NCI-H748 treated with DMSO at 0.1 percent for 48 hours (cell line): ENCODE measurements around the gene PCNX3.

Experiments
- DNase-seq: peaks from one replicate; lab custom pipeline; 2025; lab: John Stamatoyannopoulos, UW

The PCNX3 gene

DNA sequence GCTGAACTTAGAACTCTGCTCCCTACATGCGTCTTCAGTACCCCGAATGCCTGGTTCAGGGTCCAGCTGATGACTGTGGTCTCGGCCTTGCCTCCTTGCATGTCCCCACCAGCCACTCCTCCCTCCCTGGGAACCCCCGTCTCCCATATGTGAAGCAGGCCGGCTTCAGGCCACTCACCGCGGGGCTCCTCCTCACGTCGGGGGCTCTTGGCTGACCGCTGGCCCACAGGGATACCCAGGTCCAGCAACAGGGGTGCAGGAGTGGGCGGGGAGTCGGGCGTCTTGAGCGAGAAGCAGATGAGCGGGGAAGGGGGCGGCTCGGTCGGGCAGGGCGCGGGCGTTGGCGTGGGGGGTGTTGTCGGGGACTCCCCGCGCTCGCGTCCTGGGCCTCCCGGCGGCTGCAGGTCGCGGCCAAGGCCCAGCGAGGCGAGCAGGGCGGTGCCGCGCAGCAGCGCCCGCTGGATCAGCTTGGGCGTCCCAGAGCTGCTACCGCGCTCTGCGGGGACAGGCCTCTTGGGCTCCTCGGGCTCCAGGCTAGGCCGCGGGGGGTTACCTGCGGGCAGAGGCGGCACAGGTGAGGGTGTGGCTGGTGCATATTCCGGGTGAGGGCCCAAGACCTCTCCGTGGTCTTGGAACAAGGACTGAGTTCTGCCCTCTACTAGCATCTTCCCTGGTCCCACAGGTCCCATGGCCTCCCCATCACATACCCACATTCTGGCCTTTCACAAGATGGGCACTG lies 16.2 kb upstream of the PCNX3 start:
- no peak for DNase-seq

DNA sequence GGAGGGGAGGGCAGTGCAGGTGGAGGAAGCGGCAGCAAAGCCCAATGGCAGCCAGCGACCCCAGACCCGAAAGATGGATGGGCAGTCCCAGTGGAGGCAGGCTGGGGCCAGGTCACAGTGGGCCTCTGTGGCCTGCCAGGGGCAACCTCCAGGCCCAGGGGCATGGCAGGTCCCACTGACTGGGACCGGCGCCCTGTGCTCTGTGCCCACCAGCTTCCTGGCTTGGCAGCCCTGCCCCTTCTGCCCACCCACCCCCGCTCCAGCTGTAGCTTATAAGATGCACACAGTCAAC lies 15.7 kb upstream of the PCNX3 start:
- no peak for DNase-seq

DNA sequence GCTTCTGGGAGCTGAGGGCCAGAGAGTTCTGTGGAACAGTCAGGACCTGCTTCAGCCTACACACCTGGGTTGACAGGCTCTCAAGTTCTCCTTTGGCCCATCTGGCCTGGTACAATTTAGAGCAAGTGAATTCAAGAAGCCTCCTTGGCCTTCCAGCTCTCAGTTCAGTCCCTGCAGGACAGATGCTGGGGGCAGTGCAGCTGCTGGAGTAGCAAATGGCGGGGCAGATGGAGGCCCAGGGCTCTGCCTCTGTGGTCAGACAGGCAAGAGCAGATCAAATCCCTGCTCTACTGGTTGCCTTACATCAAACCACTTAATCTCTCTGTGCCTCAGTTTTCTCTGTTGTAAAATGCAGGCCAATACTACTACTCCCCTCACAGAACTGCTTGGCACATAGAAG lies 11.3 kb upstream of the PCNX3 start:
- DNase-seq, result no peak

DNA sequence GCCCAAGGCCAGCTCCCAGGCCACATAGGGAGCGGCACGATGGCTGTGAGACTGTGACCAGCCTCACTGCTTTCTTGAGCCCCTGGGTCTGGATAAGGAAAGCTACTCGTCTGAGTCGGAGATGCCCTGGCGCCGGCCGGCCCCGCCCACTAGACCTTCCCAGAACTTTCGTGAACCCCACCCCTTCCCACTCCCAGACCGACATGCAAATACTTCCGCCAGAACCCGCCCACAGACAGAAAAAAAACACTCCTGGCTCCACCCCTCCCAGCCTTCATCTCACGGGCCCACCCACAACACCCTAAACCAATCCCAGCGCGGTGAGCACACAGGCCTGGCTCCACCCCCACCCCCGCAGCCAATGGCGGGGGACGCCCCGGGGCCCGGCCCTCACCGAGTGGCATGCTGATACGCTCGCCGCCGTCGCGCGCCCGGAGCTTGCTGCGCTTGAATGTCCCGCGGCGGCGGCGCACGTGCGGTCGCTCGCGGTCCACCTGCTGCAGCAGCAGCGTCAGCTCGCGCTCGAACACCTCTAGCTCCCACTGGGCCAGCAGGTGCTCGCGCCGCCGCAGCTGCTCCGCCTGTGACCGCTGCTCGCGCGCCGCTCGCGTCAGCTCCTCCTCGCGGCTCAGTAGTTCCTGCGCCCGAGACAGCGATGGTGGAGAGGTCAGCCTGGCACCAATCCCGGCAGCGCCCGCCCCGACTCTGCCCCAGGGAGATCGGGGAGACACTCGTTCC lies 8.5 kb upstream of the PCNX3 start:
- DNase-seq, result peak; percentile 35

DNA sequence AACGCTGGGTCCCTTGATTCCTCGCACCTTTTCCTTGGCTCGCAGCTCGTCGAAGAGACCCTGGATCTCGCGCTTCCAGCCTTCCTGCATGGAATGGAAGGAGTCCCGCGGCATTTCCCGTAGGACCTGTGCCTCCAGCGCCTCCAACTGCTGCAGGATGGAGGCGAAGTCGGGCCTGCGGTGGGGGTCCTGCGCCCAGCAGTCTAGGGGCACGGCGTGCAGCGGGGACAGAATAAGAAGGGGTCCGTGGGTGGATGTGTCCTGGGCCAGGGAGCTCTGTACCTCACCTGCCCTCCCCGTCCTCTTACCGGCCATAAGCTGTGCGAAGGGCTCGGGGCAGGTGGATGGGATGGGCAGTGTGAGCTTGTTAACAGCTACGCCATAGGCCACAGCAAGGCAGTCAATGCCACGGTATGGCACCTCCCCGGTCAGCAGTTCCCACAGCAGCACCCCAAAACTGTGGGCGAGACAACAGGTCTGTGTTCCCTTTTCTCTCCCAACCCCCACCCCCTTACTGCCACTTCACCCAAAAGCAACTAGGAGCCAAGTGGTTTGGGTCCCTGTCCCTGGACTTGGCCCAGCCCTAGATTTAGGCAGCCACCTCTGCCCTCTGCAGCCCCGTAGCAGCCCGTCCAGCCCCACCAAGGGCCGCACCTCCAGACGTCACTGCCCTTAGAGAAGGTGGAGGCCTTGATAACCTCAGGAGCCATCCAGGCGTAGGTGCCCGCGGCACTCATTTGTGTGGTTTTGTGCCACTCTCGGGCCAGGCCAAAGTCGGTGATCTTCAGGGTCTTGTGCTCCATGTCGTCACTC lies 7.8 kb upstream of the PCNX3 start:
- DNase-seq, result no peak

DNA sequence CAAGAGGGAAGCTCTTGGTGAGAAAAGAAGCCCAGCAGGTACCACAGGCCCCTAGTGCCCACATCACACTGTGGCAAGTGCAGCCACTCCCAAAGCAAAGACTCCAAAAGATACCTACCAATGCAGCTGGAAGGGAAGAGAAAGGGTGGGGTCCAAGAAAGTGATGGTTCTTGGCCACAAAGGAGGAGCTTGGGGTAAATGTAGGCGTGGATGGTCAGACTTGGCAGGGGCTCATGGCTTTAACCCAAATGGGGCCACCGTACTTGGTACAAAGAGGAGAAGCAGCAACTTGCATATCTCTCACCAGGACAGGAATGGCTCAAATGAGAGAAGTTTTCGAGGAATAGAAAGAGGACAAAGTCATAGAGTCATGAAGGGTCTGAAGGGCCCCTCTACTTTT lies 6.3 kb upstream of the PCNX3 start:
- DNase-seq, result no peak

DNA sequence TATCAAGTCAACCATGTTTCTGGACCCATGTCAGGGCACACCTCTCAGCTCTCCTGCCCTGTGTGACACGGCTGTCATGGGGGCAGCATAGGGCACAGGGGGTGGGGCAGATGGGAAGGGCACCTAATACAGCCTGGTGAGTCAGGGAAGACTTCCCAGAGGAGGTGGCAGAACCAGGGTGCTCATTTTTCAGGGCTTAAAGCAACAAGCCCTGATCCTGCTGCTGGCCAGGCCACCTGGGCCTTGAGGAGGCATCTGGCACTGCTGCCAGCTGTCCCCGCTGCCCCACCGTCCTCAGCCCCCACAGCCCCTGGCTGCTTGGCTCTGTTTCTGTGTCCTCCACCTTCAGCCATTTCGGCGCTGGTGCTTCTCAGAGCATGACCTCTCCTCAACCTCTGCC lies 5.9 kb upstream of the PCNX3 start:
- DNase-seq, result no peak

DNA sequence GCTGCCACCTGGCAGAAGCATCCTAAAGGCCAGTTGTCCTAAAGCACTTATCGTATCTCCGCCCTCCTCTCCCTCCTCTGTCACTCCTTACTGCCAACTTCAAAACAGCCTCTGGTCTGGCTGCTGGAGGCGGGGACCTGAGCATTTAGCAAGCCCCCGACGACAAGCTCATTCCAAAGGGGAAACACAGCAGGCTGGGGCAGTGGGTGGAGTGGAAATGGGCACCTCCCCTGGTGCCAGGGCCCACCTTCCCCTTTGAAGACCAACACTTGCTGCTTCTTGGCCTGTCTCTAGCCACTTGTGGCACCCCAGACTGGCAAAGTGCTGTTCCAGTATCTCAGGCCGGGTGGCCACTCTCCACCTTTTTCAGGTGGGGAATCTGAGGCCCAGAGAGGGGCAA lies 5.2 kb upstream of the PCNX3 start:
- no peak for DNase-seq

DNA sequence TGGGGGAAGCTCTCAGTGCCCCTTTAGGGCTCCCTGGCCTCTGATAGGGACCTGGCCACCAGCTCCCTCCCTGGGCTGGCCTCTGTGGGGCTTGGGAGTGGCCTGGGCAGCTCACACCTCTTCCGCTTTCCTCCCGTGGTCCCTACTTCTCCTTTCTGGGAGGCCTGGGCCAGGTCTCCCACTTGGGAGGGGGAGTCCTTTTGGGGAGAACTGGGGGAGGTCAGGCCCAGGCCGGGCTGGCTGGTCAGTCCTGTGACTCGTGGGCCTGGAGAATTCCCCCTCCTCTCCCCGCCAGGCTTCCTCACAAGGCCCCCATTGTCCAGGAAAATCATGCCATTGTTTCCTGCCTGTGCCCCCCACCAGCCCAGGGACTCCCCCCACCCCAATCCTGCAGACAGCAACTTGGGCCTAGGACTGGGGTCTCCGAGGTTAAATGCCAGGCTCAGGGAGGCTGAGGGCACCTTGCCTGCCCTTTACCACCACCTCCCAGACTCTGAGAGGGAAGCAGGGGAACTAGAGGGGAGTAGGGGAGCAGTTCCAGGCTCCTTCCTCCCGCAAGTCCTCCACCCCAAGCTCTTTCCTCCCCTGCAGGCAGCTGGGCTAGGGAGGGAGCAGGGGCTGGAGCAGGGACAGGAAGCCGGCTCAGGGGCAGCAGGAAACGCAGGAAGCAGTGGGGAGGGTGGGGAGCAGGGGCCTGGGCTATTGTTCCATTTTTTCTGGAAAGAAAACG lies 4.4 kb upstream of the PCNX3 start:
- DNase-seq, result no peak

DNA sequence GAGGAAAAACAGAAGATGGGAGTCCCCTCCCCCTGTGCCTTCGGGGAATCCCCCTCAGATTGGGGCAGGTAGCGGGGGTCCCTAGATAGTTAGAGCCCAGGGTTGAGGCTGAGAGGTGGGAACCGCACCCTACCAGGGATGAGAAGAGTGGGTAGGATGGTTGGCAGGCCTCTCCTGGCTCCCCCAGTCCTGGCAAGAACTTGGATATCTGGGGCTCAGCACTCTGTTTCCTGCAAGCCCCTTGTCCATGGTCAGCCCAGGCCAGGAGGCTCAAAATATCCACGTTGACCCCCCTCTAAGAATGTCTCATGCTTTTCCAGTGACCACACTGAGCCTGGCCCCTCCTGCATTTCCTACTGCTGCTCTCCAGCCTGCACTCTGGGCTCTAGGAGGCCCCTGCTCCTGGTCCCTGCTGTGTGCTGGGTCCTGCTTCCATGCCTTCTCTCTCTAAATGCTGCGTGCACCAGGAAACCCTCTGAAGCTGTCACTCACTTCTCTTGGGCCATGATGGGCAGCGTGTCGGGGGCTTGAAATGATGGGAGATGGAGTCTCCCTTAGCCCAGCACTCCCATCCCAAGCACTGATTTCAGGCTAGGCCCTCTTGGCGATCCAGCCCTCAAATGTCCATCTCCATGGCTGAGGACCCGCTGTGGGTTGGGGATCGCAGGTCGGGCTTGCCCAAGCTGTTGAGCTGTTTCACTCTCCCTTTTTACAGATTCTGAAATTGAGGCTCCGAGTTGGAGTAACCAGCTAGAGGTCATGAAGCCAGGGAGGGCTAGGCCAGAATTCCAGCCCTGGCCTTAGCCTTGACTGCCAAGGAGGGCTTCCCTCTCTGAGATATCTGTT lies 3.6 kb upstream of the PCNX3 start:
- DNase-seq, result no peak

DNA sequence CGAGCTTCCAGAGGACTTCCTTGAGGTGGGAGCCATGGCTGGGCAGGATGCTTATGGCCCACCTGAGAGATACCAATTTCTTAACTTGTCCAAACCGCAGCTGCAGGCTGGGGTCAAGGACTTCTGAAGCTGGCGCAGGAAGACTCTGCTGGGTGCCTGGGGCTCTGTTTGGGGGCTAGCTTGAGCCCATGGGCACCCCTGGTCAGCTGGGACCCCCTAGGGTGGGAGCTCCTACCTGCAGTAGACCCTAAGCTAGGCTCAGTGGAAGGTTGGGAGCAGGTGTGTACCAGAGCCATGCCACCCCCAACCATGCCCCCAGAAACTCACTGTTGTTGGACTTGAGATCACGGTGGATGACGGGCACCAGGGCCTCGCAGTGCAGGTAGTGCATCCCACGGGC lies 2.9 kb upstream of the PCNX3 start:
- no peak for DNase-seq

DNA sequence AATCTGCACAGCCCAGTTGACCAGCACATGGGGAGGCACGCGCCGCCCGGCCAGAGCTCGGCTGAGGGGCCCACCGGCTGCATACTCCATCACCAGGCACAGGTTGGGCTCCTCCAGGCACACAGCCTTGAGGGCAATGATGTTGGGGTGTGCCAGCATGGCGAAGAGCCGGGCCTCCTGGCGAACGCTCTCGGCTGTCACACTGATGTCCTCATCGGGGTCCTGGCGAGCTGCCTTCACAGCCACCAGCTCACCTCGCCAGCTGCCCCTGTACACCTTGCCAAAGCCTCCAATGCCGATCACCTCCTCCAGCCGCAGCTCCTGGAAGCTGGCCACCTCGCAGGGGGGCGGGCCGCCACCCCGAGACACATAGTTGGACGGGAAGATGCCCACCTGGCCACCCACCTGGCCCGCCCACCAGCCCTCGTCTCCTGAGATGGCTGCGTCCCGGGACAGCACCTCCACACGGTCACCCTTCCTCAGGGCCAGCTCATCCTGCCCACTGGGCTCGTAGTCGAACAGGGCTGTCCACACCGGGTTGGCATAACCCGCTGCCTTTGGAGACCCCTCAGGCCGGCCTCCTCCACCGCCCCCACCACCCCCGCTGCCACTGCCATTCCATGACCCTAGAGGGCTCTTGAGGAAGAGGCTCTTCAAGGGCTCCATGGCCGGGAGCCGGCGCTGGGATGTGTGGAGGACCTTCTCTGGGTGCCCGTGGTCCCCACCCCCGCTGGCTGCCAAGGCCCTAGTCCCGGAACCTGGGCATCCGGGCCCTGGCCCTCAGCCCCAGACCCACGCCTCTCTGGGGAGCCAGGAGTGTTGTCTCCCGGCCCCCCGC lies 2.3 kb upstream of the PCNX3 start:
- DNase-seq, result no peak

DNA sequence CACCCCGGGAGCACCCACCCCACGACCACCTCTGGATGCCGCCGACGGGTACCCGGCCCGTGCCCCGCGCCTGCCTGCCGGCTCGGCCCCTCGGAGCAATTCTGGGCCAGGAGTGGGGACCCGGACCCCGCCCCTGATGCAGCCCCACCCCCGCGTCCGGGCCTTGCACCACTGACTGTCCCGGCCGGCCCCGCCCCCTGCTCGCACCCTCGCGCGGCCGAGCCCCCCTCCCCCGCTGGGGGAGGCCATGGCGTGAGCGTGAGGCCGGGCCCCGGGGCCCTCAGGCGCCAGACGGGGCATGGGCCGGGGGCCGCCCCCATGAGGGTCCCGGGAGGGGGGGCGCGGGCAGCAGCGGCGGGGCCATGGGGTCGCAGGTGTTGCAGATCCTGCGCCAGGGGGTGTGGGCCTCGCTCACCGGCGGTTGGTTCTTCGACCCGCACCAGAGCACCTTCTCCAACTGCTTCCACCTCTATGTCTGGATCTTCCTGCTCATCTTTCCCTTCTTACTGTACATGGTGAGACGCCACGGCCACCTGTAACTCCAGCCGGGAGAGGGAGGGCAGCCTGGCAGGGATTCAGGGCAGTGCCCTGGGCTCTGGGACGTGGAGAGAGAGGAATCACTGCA lies 486 bp downstream of the PCNX3 start:
- DNase-seq, result no peak

DNA sequence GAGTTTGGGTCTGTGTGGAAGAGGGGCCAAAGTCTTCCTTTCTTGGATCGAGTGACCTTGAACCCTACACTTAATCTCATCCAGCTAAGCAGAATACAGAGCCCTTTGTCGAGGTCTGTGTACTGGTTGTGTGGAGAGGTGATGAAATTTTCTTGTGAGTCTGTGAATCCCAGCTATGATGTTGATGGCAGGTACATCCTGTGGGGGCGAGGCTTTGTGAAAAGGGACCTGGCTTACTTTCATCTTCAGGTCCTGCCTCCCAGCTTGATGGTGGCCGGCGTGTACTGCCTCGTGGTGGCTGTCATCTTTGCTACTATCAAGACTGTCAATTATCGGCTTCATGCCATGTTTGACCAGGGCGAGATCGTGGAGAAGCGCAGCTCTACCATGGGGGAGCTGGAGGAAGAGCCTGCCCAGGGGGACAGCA lies 1.0 kb downstream of the PCNX3 start:
- no peak for DNase-seq

DNA sequence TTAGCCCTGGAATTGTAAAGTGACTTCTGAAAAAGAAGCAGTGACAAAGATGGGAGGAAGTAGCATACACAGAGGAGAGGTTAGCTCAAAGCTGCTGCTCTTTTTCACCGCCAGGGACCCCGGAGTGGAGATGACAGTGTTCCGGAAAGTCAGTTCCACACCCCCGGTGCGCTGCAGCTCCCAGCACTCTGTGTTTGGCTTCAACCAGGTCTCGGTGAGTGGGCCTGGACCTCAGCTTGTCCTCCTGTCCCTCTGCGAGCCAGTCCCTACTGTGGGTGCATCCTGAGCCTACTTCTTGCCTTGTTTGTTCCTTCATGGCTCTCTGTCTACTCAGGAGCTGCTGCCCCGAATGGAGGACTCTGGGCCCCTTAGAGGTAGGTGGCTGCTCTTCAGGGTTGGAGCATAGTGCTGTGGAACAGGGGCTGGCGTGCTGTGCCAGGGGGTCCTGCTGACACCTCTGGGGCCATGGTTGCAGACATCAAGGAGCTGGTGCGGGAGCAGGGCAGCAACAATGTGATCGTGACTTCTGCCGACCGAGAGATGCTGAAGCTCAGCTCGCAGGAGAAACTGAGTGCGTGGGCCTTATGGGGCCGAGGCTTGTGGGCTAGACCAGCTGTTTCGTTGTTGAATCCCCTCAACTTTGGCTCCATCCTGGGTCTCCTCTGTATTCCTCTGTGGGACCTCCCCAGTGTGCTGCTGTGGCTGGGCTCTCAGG lies 1.7 kb downstream of the PCNX3 start:
- no peak for DNase-seq

DNA sequence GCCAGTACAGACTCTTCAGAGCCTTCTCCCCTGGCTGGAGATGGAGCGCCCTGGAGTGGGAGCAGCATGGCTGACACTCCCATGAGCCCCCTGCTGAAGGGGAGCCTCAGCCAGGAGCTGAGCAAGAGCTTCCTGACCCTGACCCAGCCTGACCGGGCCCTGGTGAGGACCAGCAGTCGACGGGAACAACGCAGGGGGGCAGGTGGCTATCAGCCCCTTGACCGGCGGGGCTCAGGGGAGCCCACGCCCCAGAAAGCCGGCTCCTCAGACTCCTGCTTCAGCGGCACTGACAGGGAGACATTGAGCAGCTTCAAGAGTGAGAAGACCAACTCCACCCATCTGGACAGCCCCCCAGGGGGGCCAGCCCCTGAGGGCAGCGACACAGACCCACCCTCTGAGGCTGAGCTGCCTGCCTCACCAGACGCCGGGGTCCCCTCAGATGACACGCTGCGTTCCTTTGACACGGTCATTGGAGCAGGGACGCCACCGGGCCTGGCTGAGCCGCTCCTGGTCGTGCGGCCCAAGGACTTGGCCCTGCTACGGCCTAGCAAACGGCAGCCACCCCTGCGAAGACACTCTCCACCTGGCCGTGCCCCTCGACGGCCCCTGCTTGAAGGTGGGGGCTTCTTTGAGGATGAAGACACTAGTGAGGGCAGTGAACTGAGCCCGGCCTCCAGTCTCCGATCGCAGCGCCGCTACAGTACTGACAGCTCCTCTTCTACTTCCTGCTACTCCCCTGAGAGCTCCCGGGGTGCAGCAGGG lies 2.6 kb downstream of the PCNX3 start:
- DNase-seq, result no peak

DNA sequence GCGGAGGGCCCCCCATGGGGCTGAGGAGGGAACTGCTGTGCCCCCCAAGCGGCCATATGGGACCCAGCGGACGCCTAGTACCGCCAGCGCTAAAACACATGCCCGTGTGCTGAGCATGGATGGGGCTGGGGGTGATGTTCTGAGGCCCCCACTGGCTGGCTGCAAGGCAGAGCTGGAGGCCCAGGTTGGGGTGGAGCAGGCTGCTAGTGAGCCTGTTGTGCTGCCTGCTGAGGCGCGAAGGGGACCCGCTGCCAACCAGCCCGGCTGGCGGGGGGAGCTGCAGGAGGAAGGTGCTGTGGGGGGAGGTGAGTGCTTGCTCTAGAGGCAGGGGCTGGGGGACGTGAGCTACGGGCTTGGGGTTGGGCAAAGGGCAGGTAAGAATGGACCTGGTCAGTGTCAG lies 3.2 kb downstream of the PCNX3 start:
- no peak for DNase-seq

DNA sequence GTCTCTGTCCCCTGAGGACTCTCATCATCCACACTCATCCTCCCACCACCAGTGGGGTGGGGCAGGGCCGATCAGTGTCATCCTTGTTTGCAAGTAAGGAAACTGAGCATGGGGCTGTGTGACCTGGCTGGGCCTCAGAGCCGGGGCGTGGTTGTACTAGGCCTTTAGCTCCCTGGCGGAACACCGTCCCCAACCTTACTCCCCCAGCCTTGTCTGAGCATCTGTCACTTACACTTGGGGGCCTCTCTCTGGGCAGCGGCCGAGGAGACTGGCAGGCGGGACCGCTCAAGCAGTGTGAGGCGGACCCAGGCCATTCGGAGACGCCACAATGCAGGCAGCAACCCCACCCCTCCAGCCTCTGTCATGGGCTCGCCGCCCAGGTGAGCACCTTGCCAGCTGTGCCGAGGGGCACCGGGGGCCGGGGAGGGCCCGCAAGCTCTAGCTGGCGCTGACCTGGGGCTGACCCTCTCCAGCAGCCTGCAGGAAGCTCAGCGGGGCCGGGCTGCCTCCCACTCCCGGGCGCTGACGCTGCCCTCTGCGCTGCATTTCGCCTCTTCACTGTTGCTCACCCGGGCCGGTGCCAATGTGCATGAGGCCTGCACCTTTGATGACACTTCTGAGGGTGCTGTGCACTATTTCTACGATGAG lies 3.8 kb downstream of the PCNX3 start:
- no peak for DNase-seq
